Karpas-422 (cell line): ENCODE data around the gene IVD. TPM values are rescaled to one million over a fixed set of nuclear protein-coding genes. Genes with fewer than 3 reads are reported as not detected.
A peak's percentile ranks its signal among the peaks of the same experiment; 100 is the strongest.

Source experiments
- DNase-seq: peaks from one replicate; pipeline ENCODE4 v3.0.0-alpha.2; 2015
- H2AFZ ChIP-seq: fragments of 200-600 bp; sonication (generic); 2 replicates; pipeline ENCODE4 v1.6.1; 2014; ENCODE audit warnings: antibody characterized with exemption, low read length, mixed read lengths
- H3K27ac ChIP-seq: fragments of 200-600 bp; sonication (generic); 2 replicates; pipeline ENCODE4 v1.5.1; 2014; ENCODE audit warnings: mild to moderate bottlenecking, low read length, moderate library complexity
- H3K27me3 ChIP-seq: fragments of 200-600 bp; sonication (generic); 2 replicates; pipeline ENCODE4 v1.6.1; 2014; ENCODE audit warnings: low read length, mixed read lengths
- H3K36me3 ChIP-seq: fragments of 200-600 bp; sonication (generic); 2 replicates; pipeline ENCODE4 v1.6.1; 2014; ENCODE audit warnings: low read length, mixed read lengths; ENCODE audit not compliant: insufficient read depth
- H3K4me1 ChIP-seq: fragments of 200-600 bp; sonication (generic); 2 replicates; pipeline ENCODE4 v1.6.1; 2014; ENCODE audit warnings: mild to moderate bottlenecking, low read length, mixed read lengths
- H3K4me2 ChIP-seq: fragments of 200-600 bp; sonication (generic); 2 replicates; pipeline ENCODE4 v1.6.1; 2014; ENCODE audit warnings: low read length, low read depth, mild to moderate bottlenecking; ENCODE audit not compliant: poor library complexity, severe bottlenecking
- H3K4me3 ChIP-seq: fragments of 200-600 bp; sonication (generic); 2 replicates; pipeline ENCODE4 v1.5.1; 2014; ENCODE audit warnings: mild to moderate bottlenecking, antibody characterized with exemption, low read length, mixed read lengths
- H3K79me2 ChIP-seq: fragments of 200-600 bp; sonication (generic); 2 replicates; pipeline ENCODE4 v1.6.1; 2014; ENCODE audit warnings: mild to moderate bottlenecking, low read length, mixed read lengths
- H3K9ac ChIP-seq: fragments of 200-600 bp; sonication (generic); 2 replicates; pipeline ENCODE4 v1.6.0; 2014; ENCODE audit warnings: low read length
- H3K9me2 ChIP-seq: fragments of 200-600 bp; sonication (generic), shearing (Covaris generic); replicated peaks from 2 replicates; pipeline ENCODE4 v1.6.0; 2014; ENCODE audit warnings: mild to moderate bottlenecking, low read length, moderate library complexity; ENCODE audit not compliant: insufficient read depth
- H3K9me3 ChIP-seq: fragments of 300-700, 200-600 bp; sonication (generic); 2 replicates; pipeline ENCODE4 v1.6.1; 2014; ENCODE audit warnings: low read length, mixed read lengths
- H4K20me1 ChIP-seq: fragments of 200-600 bp; sonication (generic); 2 replicates; pipeline ENCODE4 v1.6.1; 2014; ENCODE audit warnings: mild to moderate bottlenecking, antibody characterized with exemption, low read length, low read depth; ENCODE audit not compliant: insufficient read depth
- total RNA-seq: library from RNA; depleted of rRNA; stranded (reverse); fragments of >200 nt; shearing (Covaris generic); gene quantifications from 2 replicates; pipeline ENCODE4 v1.2.3, GENCODE V29; 2014; ENCODE audit warnings: low replicate concordance

IVD gene
- total RNA-seq, 1 experiment from 2014 or later = 38.1 TPM

DNA sequence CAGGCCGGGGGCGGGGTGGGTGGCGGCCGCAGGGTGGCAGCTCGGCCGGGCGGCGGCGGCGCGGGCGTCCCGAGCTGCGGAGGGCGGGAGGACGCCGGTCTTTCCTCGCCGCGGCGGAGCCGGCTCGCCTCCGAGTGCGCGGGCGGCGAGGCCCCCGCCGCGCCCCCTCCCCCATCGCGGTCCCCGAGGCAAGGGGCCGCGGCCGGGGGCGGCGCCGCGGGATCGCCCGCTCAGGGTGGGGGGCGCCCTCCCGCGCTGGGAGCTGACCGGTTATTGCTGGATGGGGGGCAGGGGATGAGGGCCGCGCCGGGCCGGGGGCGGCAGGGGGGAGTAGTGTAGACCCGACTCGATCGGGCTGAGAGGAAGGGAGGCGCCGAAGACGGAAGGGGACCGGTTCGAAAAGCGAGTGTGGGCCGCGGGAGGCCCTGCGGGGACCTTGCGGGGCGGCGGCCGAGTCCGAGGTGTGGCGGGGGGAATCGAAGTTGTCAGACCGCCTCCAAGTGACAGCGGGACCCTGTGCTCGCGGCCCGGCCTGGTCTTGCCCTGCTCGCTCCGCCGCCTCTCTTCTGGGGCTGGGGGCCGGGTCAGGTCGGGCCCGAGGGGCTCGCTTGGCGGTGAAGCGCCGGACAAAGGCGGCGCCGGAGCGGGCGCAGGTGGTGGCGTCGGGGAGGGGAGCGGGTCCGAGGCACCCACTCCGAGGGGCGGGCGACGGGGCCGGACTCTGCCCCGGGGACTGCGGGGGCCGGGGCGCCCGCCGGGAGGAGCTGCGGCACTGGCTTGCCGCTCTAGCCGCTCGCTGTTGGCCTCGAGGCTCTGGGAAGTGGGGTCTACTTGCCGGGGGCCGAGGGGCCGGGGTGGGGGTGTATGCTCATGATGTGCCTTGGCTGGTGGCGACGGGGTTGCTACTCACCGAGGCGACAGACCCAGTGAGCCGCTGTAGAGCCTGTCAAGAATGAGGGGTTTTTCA, 36.3 kb downstream of the IVD start:
- Histone ChIP-seq H3K4me3 (peak overlapping the region; percentile 79), H3K9me3 (no peaks in the 10 kb centered on the region), H3K79me2 (peaks cover 44% of the 10 kb centered on the region), H3K27ac (no peak overlapping the region), H3K27me3 (no peaks in the 10 kb centered on the region), H4K20me1 (peaks cover 49% of the 10 kb centered on the region), H3K36me3 (no peaks in the 10 kb centered on the region), H3K4me2 (peak overlapping the region; percentile 83), H3K9ac (peak overlapping the region; percentile 85), H3K4me1 (peaks cover 38% of the 10 kb centered on the region), H2AFZ (no peak overlapping the region), H3K9me2 (no peaks in the 10 kb centered on the region)
- DNase-seq = peak; percentile 57

- H3K36me3 ChIP-seq = no peaks in the 10 kb centered on the region
- no peaks in the 10 kb centered on the region for H3K9me3 ChIP-seq
- H3K9me2 ChIP-seq = no peaks in the 10 kb centered on the region
- peaks cover 32% of the 10 kb centered on the region for H3K4me1 ChIP-seq
- H4K20me1 ChIP-seq = peaks cover 49% of the 10 kb centered on the region
- H3K4me2 ChIP-seq = no peak overlapping the region
- DNase-seq = no peak
- H3K9ac ChIP-seq = no peak overlapping the region
- H3K4me3 ChIP-seq = no peak overlapping the region
- H3K79me2 ChIP-seq = peaks cover 53% of the 10 kb centered on the region
- H2AFZ ChIP-seq = no peak overlapping the region
- no peak overlapping the region for H3K27ac ChIP-seq
- no peaks in the 10 kb centered on the region for H3K27me3 ChIP-seq
These were observed 37.7 kb downstream of the IVD start for GRCh38 chr15:40443255-40443654.

DNA sequence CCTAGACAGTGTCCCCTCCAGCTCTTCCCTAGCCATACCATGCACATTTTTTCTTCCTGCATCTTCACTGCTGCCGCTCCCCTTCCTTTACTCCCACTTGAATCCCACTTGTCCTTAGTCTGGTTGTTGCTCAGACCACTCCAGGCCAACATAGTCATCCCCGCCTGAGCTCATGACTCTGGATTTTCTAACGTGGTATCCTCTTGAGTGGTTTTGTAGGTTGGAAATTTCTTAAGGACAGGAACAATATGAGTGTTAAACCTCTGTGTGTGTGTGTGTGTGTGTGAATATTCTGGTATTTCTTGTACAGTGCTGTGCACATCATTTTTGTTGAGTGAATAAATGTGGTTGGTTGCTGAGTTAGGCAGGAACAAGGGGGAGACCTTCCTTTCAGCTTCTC, 38.3 kb downstream of the IVD start:
- H3K4me1 ChIP-seq = peaks cover 29% of the 10 kb centered on the region
- no peak overlapping the region for H2AFZ ChIP-seq
- H3K27me3 ChIP-seq = no peaks in the 10 kb centered on the region
- no peak overlapping the region for H3K4me2 ChIP-seq
- no peak overlapping the region for H3K9ac ChIP-seq
- H3K36me3 ChIP-seq = no peaks in the 10 kb centered on the region
- H3K4me3 ChIP-seq = no peak overlapping the region
- no peak overlapping the region for H3K27ac ChIP-seq
- peaks cover 49% of the 10 kb centered on the region for H4K20me1 ChIP-seq
- H3K9me3 ChIP-seq = no peaks in the 10 kb centered on the region
- no peaks in the 10 kb centered on the region for H3K9me2 ChIP-seq
- DNase-seq = no peak
- peaks cover 59% of the 10 kb centered on the region for H3K79me2 ChIP-seq

DNA sequence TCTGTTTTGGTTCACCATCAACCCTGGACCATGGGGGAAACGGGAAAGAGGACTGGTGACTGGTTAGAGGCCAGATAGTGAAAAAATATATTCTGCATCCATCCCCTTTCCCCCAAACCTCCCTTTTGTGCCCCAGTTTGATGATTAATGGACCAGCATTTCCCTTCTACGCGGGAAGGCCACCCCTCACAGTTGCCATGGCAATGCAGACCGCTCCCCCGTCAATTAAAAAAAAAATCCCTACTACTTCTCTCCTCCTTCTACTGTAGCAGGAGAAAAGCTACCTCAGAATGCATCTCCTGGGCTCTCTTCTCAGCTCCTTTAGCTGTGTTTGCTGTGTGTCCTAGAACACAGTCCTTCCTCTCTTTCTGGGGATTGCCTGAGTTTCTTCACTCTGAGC, 39.1 kb downstream of the IVD start:
- Histone ChIP-seq H3K79me2 (peaks cover 66% of the 10 kb centered on the region), H4K20me1 (peaks cover 50% of the 10 kb centered on the region), H3K4me3 (no peak overlapping the region), H3K9ac (no peak overlapping the region), H3K27ac (no peak overlapping the region), H3K36me3 (no peaks in the 10 kb centered on the region), H3K9me2 (no peaks in the 10 kb centered on the region), H2AFZ (no peak overlapping the region), H3K4me1 (peaks cover 21% of the 10 kb centered on the region), H3K4me2 (no peak overlapping the region), H3K27me3 (no peaks in the 10 kb centered on the region), H3K9me3 (no peaks in the 10 kb centered on the region)
- DNase-seq = no peak

GRCh38 chr15:40445421-40445922, 39.9 kb downstream of the IVD start:
- H3K4me2 ChIP-seq = no peak overlapping the region
- no peak overlapping the region for H3K4me3 ChIP-seq
- H3K79me2 ChIP-seq = peaks cover 73% of the 10 kb centered on the region
- no peaks in the 10 kb centered on the region for H3K36me3 ChIP-seq
- H3K9ac ChIP-seq = no peak overlapping the region
- DNase-seq = no peak
- peaks cover 20% of the 10 kb centered on the region for H3K4me1 ChIP-seq
- H3K27me3 ChIP-seq = no peaks in the 10 kb centered on the region
- no peak overlapping the region for H3K27ac ChIP-seq
- no peaks in the 10 kb centered on the region for H3K9me2 ChIP-seq
- H2AFZ ChIP-seq = no peak overlapping the region
- H4K20me1 ChIP-seq = peaks cover 58% of the 10 kb centered on the region
- no peaks in the 10 kb centered on the region for H3K9me3 ChIP-seq

- Histone ChIP-seq H3K4me1 (peaks cover 23% of the 10 kb centered on the region), H3K4me3 (no peak overlapping the region), H3K27ac (no peak overlapping the region), H2AFZ (no peak overlapping the region), H3K9me3 (no peaks in the 10 kb centered on the region), H4K20me1 (peaks cover 60% of the 10 kb centered on the region), H3K79me2 (peaks cover 78% of the 10 kb centered on the region), H3K27me3 (no peaks in the 10 kb centered on the region), H3K9me2 (no peaks in the 10 kb centered on the region), H3K9ac (no peak overlapping the region), H3K4me2 (no peak overlapping the region), H3K36me3 (no peaks in the 10 kb centered on the region)
- no peak for DNase-seq
These were observed 40.5 kb downstream of the IVD start for GRCh38 chr15:40446144-40446543.

DNA sequence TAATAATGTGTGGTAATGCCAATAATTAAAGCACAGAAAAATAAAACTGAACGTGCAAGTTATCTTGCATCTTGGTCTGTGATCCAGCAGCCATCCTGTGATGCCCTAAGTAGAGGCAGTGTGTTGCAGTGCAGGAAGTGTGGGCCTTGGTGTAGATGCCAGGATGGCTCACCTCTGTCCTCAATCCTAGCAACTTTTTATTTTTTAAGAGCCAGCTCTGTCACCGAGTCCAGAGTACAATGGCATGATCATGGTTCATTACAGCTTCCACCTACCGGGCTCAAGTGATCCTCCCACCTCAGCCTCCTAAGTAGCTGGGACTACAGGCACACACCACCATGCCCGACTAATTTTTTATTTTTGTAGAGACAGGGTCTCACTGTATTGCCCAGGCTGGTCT, 42.8 kb downstream of the IVD start:
- Histone ChIP-seq H3K4me1 (peaks cover 29% of the 10 kb centered on the region), H4K20me1 (peaks cover 54% of the 10 kb centered on the region), H2AFZ (no peak overlapping the region), H3K27ac (no peak overlapping the region), H3K9me2 (no peaks in the 10 kb centered on the region), H3K9me3 (no peaks in the 10 kb centered on the region), H3K4me2 (no peak overlapping the region), H3K4me3 (no peak overlapping the region), H3K9ac (no peak overlapping the region), H3K27me3 (no peaks in the 10 kb centered on the region), H3K36me3 (no peaks in the 10 kb centered on the region), H3K79me2 (peaks cover 90% of the 10 kb centered on the region)
- no peak for DNase-seq

GRCh38 chr15:40449275-40449674, 43.7 kb downstream of the IVD start:
- Histone ChIP-seq H3K4me3 (no peak overlapping the region), H3K9me2 (no peaks in the 10 kb centered on the region), H3K27me3 (no peaks in the 10 kb centered on the region), H3K79me2 (peaks cover 91% of the 10 kb centered on the region), H3K4me1 (peaks cover 29% of the 10 kb centered on the region), H3K4me2 (no peak overlapping the region), H4K20me1 (peaks cover 46% of the 10 kb centered on the region), H3K9me3 (no peaks in the 10 kb centered on the region), H3K27ac (no peak overlapping the region), H3K9ac (no peak overlapping the region), H3K36me3 (no peaks in the 10 kb centered on the region), H2AFZ (no peak overlapping the region)
- no peak for DNase-seq
